NCI-H446 (cell line): ENCODE results near the gene MAP7.
"Not testable (repeated sequence)": the region's sequence is repeated elsewhere in the genome, so short reads cannot be mapped to it uniquely, and the experiment has no call there.

ENCODE experiments used
- DNase-seq, 2 experiments: peaks; one replicate each; lab custom pipeline; 2025; lab: John Stamatoyannopoulos, UW

The MAP7 gene

DNA sequence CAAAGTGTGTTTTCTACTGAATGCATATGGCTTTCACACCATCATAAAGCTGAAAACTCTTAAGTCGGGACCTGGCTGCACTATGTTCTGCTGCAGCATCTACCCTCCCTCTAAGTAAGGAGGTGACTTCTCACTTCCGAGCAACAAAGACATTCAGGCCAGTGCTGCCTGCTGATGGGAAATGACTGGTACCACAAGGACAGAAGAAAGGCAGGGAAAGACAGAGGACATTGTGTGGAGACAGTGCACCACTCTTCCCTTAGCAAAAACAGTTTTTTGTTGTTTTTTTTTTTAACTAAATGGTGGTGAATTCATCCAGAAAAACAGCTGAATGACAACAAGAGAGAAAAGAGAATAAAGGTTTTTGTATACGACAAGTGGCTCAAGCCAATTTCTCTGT lies 81.5 kb downstream of the MAP7 start:
- no peak for DNase-seq

DNA sequence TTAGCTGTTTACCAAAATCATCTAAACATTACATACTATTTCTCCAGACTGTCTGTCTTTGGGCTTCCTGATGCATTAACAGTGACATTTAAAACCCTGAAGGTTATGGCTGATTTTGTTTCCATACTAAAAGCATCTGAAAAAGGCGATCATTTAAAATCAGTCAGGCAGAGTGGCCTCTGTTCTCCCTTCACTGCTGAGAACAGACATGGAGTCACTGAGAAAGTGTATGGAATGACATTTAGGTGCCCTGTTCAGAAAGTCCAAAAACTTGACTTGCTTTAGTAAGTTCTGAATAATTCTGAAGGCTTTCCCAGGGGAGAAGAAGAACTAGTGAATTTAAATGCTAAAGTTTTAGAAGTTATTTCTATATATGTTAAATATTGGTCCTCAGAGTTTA lies 83.0 kb downstream of the MAP7 start:
- DNase-seq, result no peak

DNA sequence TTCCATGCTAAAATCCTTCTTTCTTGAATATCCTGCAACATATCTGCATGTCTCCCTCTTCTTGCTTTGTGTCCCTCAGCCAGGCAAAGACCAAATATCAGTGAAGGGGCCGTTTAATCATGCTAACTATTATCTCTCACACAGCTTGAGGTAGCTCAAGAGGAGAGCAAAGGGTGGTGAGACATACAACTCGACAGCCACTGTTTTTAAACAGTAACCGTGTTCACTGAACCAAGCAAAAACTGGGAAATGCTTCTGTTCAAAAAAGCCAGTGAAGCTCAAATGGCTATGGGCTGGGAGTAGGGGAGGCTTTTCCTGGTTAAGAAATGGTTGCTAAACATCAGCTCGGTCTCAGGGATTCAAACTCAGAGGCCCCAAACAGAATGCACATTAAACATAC lies 83.4 kb downstream of the MAP7 start:
- DNase-seq, result no peak

- no peak for DNase-seq
Measured at GRCh38 chr6:136465766-136466303, 84.4 kb downstream of the MAP7 start.

DNA sequence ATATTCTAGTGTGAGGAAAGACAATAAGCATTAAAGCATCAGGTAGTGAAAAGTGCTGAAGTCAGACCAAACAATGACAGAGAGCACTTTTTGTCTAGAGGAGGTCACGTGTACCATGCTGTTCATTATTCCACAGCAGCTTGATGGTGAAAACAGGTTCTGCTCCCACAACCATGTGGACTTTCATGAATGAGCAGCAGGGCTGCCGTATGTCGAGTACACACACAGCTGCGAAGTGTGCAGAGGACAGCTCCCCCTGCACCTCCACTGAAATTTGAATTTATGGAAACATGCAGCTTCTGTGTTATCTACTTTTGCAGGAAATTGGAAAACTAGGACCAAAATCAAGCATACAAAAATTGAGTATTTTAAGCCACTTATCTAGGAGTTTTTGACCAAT lies 85.3 kb downstream of the MAP7 start:
- no peak for DNase-seq

GRCh38 chr6:136464148-136464547 lies 86.1 kb downstream of the MAP7 start:
- DNase-seq, result no peak

DNA sequence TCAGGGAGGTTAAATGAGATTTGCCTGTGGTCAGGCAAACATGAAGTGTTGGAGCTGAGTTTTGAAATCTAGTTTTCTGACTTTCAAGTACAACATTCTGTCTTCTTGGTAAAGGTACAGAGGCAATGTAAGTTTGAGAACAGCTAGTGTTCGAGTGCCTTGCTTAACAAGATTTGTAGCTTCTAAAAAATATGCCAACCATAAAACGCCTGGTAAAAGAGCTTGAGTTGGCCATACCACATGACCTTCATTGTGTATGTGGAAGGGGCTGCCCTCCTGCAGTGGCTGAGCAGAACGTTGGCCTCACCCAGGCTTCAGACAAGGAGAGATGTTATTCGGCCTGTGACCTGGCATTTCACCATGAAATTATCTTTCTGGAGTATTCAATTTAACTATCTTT lies 86.5 kb downstream of the MAP7 start:
- DNase-seq, result no peak

DNA sequence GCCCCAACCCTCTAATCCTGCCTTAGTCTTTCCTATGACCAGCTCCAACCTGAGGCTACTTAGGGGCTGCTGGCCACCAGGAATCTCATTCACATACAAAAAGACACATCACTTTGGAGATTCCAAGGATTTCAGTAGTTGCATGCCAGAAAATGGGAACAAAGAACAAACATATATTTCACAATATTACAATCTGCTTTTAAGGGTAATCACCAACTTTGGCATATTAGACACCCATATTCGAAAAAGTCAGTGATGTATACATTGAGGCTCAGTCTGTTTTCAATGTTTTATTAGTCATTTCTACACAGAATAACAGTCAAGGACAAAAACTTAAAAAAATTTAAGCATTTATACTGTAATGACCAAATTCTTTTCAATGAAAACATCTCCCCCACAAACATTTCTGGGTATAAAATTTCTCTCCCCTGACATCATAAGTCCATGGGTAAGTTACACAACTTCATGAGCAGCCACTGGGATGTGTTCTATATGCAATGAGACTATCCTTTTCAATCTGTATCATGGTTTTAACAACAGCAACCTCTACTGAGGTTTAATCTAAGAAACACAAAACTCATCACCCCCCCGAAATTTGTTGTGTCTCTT lies 103.5 kb downstream of the MAP7 start:
- no peak for DNase-seq

DNA sequence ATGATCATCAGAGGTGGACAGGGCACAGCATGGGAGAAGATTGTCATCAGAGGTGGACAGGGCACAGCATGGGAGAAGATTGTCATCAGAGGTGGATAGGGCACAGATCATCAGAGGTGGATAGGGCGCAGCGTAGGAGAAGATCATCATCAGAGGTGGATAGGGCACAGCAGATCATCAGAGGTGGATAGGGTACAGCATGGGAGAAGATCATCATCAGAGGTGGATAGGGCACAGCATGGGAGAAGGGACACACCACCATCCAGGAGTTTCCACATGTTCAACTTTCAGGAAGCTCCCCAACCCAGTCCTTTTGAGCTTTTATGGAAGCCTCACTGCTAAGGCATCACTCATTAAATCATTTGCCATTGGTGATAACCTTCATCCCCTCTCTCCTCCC lies 104.1 kb downstream of the MAP7 start:
- no peak for DNase-seq

GRCh38 chr6:136445063-136445462 lies 105.2 kb downstream of the MAP7 start:
- no peak for DNase-seq

DNA sequence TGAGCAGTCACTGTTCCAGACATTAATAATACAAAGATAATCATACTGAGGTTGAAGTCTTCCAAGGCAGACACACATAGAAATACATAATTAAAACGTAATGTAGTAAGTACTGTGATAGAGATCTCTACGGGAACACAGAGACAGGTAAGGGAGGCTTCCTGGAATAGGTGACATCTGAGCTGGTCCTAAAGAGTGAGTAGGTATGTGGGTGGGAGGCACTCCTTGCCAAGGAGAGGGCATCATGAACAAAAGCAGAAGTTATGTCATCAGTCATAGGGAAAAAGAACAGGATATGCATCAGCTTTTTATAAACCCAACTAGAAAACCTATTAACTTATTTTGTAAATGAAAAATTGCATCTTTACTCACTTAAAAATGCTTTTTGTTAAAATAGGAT lies 110.0 kb downstream of the MAP7 start:
- no peak for DNase-seq

DNA sequence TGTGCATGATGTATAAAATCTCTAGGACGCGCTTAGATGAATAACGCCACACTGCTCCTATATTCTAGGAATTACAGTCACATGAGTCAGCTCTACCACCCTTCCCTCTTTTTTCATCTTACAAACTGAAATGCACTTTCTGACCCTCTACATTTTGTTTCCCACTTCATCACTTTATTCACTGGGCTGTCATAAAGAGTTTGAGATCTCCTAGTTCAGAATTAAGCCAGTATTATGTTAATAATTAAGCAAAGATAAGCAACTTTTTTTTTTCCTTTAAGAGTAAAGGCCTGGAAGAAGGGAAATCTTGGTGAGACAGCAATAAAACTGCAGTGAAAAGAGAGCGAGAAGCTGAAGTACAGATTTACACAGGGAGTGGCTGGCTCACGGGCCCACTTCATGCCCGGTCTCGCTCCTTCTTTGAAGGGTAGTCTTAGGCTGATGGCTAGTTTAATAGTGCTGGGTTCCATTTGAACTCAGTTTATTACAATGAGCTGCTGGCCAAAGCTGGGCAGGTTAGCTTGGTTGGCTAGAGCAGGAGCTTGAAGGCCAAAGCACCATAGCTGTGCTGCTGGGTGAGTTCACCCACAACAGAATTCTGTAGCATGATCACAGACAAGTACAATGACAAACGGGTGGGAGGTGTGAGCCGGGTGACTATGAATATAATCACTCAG lies 110.6 kb downstream of the MAP7 start:
- no peak for DNase-seq

DNA sequence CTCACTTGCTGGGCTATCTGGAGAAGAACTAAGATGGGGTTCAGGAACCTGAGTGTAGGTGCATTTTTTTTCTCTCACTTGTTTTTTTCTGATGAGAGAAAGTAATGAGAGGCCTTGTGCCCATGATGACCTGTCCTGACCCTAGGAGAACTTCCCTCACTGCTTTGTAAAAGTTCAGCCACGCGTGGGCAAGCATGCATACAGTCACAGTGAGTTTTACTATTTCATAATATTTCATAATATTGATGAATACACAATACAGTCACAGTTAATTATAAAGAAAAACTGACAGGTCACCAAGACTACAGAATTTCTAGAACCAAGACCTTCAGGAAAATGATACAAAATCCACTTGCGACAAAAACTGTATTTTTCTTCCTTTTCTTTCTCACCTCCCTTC lies 111.8 kb downstream of the MAP7 start:
- DNase-seq, result no peak

- DNase-seq, result no peak
Measured at GRCh38 chr6:136437246-136437645, 113.0 kb downstream of the MAP7 start.

- DNase-seq, result no peak
Measured at GRCh38 chr6:136435101-136435500, 115.1 kb downstream of the MAP7 start.

- not testable (repeated sequence) for DNase-seq
Measured at GRCh38 chr6:136431306-136431705, 118.9 kb downstream of the MAP7 start.

GRCh38 chr6:136429264-136430065 lies 120.8 kb downstream of the MAP7 start:
- DNase-seq, result no peak

GRCh38 chr6:136427378-136427717 lies 122.9 kb downstream of the MAP7 start:
- DNase-seq, result no peak

GRCh38 chr6:136426627-136427377 lies 123.4 kb downstream of the MAP7 start:
- no peak for DNase-seq

DNA sequence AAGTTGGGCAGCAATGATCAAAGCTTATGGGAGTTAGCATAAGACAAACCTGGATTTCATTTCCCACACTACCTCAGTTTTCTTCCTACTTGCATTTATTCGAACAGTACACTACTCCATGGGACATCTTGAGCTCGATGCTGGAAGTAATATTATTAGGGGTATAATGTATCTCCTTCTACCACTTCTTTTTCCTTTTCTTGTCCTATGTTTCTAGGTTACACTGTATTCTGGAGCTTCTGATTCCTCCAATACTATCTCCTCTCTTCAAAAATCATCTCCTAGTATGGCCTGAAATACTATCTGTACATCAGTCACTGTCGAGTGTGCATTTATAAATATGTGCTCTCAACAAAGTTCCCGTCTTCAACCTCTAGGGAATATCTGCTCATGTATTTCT lies 124.4 kb downstream of the MAP7 start:
- DNase-seq, result no peak

GRCh38 chr6:136424901-136425300 lies 125.3 kb downstream of the MAP7 start:
- no peak for DNase-seq

- DNase-seq, result no peak
Measured at GRCh38 chr6:136424450-136424849, 125.8 kb downstream of the MAP7 start.
